Right renal pelvis (tissue), 4 donors: ENCODE data around the gene SFRP2. TPM values are rescaled to one million over a fixed set of nuclear protein-coding genes. Genes with fewer than 3 reads are reported as not detected.

ENCODE experiments used
- DNase-seq, 4 donors: peaks; one replicate each; pipeline ENCODE4 v3.0.0-alpha.2; 2013; ENCODE audit warnings: low read depth in 4 of 4, low spot score in 3 of 4, missing footprints in 1 of 4
- polyA plus RNA-seq, 4 donors: library from polyadenylated mRNA; unstranded; fragments of 120-200 nt; gene quantifications; one replicate each; pipeline ENCODE4 v1.2.1, GENCODE V29; 2013; ENCODE audit not compliant: insufficient read length in 4 of 4

Gene SFRP2
- 10 to 100 TPM; 16.6 to 39.2 (median 21.3) TPM for polyA plus RNA-seq

- DNase-seq, result no peak
These were observed at the start of gene SFRP2 for GRCh38 chr4:153788413-153789276. SFRP2 (minus strand) TSS chr4:153789083; CDS start chr4:153788835, 248 bp downstream.

- no peak for DNase-seq
These were observed 49.7 kb upstream of the SFRP2 start for GRCh38 chr4:153838564-153838963.

- DNase-seq, result no peak
These were observed 46.0 kb upstream of the SFRP2 start for GRCh38 chr4:153834901-153835300.

GRCh38 chr4:153832720-153833287 is 43.9 kb upstream of the SFRP2 start:
- DNase-seq, result no peak

GRCh38 chr4:153832054-153832453 is 43.2 kb upstream of the SFRP2 start:
- DNase-seq, result no peak

GRCh38 chr4:153831245-153831644 is 42.4 kb upstream of the SFRP2 start:
- no peak for DNase-seq

- DNase-seq, result no peak
These were observed 36.8 kb upstream of the SFRP2 start for GRCh38 chr4:153825691-153826090.

GRCh38 chr4:153825126-153825525 is 36.2 kb upstream of the SFRP2 start:
- no peak for DNase-seq

- no peak for DNase-seq
These were observed 35.6 kb upstream of the SFRP2 start for GRCh38 chr4:153824501-153824900.

GRCh38 chr4:153823483-153823882 is 34.6 kb upstream of the SFRP2 start:
- no peak for DNase-seq

GRCh38 chr4:153822316-153822715 is 33.4 kb upstream of the SFRP2 start:
- DNase-seq, result no peak

GRCh38 chr4:153817466-153817865 is 28.6 kb upstream of the SFRP2 start:
- DNase-seq, result no peak

- no peak for DNase-seq
These were observed 27.7 kb upstream of the SFRP2 start for GRCh38 chr4:153816542-153816941.

GRCh38 chr4:153814789-153815188 is 25.9 kb upstream of the SFRP2 start:
- DNase-seq, result no peak

- DNase-seq, result no peak
These were observed 21.3 kb upstream of the SFRP2 start for GRCh38 chr4:153809916-153810810.

GRCh38 chr4:153809307-153809706 is 20.4 kb upstream of the SFRP2 start:
- no peak for DNase-seq

GRCh38 chr4:153808175-153808574 is 19.3 kb upstream of the SFRP2 start:
- DNase-seq, result no peak

GRCh38 chr4:153806073-153806472 is 17.2 kb upstream of the SFRP2 start:
- DNase-seq, result no peak

GRCh38 chr4:153804722-153805121 is 15.8 kb upstream of the SFRP2 start:
- no peak for DNase-seq

- DNase-seq, result no peak
These were observed 10.8 kb upstream of the SFRP2 start for GRCh38 chr4:153799694-153800074.
